Colonic mucosa (tissue), 4 donors: ENCODE data around the gene LEMD1. TPM values are rescaled to one million over a fixed set of nuclear protein-coding genes. Genes with fewer than 3 reads are reported as not detected.

Experiments
- DNase-seq: peaks from one replicate; pipeline ENCODE4 v3.0.0-alpha.2; 2020
- H3K27ac ChIP-seq: fragments of 200-600 bp; one replicate; pipeline ENCODE4 v1.8.0; 2021
- H3K27me3 ChIP-seq: fragments of 200-600 bp; one replicate; pipeline ENCODE4 v1.8.0; 2021
- H3K36me3 ChIP-seq: fragments of 200-600 bp; one replicate; pipeline ENCODE4 v1.8.0; 2021
- H3K4me1 ChIP-seq: fragments of 200-600 bp; one replicate; pipeline ENCODE4 v1.8.0; 2021; ENCODE audit warnings: mild to moderate bottlenecking
- H3K4me3 ChIP-seq: fragments of 200-600 bp; one replicate; pipeline ENCODE4 v1.8.0; 2021
- H3K9ac ChIP-seq, 2 donors: one replicate each; pipeline ENCODE4 v1.7.0; 2013; ENCODE audit warnings: control low read depth in 2 of 2, low read depth in 2 of 2, low read length in 2 of 2
- H3K9me3 ChIP-seq: fragments of 200-600 bp; one replicate; pipeline ENCODE4 v1.8.0; 2021
- CTCF ChIP-seq: fragments of 200-600 bp; IDR thresholded peaks from one replicate; pipeline ENCODE4 v1.8.0; 2022; ENCODE audit warnings: antibody characterized with exemption, mild to moderate bottlenecking
- intact Hi-C: fragments of 100-400 bp; cut with DNase I; formaldehyde crosslinking; loops from one replicate; pipeline ENCODE4 v1.14.1; 2022
- total RNA-seq, 2 donors: library from RNA; stranded (reverse); fragmentation: NEBNext Ultra II Directional in 1 of 2; extraction: Animal tissue kit (Norgen Biotek cat#: 25700) in 1 of 2; gene quantifications; one replicate each; pipeline ENCODE4 v1.2.1, GENCODE V29; 2021
- donor health status: healthy.
- donor health status: DM: no; HTN: no; CAD: no.
- donor health status: DM: no; HTN: no; CAD: no.

Gene LEMD1
- total RNA-seq, 2 donors from 2014 or later = 0.77 to 1.1 TPM

- TF ChIP-seq CTCF = no peak
- Histone ChIP-seq H3K27me3 (peaks cover 46% of the 10 kb centered on the region), H3K9ac (no peak overlapping the region), H3K9me3 (no peaks in the 10 kb centered on the region), H3K4me1 (peaks cover 11% of the 10 kb centered on the region), H3K27ac (no peak overlapping the region), H3K36me3 (no peaks in the 10 kb centered on the region), H3K4me3 (no peak overlapping the region)
- DNase-seq = no peak
- intact Hi-C loops = no loop called here
Measured at GRCh38 chr1:205452933-205453332, 31.1 kb upstream of the LEMD1 start.

- H3K4me3 ChIP-seq = no peak overlapping the region
- peaks cover 40% of the 10 kb centered on the region for H3K27me3 ChIP-seq
- H3K9ac ChIP-seq = no peak overlapping the region
- H3K4me1 ChIP-seq = peaks cover 11% of the 10 kb centered on the region
- H3K36me3 ChIP-seq = no peaks in the 10 kb centered on the region
- no peak overlapping the region for H3K27ac ChIP-seq
- intact Hi-C loops = no loop called here
- H3K9me3 ChIP-seq = no peaks in the 10 kb centered on the region
- TF ChIP-seq CTCF = no peak
- DNase-seq = no peak
Measured at GRCh38 chr1:205452364-205452763, 30.5 kb upstream of the LEMD1 start.

DNA sequence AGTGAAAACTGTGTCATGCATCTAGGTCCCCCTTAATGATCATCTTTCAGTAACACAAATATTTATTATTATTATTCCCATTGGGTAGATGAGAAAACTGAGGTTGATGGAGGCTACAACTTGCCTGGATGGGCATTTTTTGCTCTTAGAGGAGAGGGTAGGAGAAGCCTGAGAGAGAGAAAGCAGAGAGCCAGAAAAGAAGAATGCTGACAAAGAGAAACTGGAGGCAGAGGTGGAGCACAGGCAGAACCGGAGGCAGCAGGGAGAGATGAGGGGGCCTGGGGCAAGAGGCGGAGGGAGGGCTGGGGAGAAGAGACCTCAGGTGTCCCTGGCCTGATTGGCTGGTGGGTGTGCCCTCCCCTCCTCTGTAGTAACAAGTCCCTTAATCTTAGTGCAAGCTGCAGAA, 29.9 kb upstream of the LEMD1 start:
- intact Hi-C loops = no loop called here
- TF ChIP-seq CTCF = no peak
- Histone ChIP-seq H3K9me3 (no peaks in the 10 kb centered on the region), H3K27me3 (peaks cover 34% of the 10 kb centered on the region), H3K9ac (no peak overlapping the region), H3K4me3 (no peak overlapping the region), H3K27ac (no peak overlapping the region), H3K4me1 (peaks cover 11% of the 10 kb centered on the region), H3K36me3 (no peaks in the 10 kb centered on the region)
- no peak for DNase-seq

DNA sequence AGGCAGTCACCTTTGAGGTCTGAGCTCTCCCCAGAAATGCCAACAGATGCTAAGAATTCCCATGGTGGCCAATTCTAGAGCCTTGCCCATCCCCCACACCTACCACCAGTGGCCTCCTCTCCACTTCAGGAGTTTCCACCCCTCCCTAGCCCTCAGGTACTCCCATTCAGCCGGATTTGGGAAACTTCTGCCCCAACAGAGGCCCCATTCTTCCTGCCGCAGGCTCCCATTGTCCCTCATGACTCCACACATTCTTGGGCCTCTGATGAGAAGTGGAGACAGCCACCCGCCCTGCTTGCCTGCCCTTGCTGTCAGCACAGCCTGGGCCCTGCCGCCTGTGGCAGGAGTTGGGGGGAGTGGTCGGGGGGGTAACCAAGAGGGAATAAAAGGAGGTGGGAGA, 29.3 kb upstream of the LEMD1 start:
- no peak overlapping the region for H3K27ac ChIP-seq
- H3K9me3 ChIP-seq = no peaks in the 10 kb centered on the region
- TF ChIP-seq CTCF = no peak
- DNase-seq = no peak
- intact Hi-C loops = no loop called here
- no peaks in the 10 kb centered on the region for H3K36me3 ChIP-seq
- H3K4me1 ChIP-seq = peaks cover 6% of the 10 kb centered on the region
- H3K4me3 ChIP-seq = no peak overlapping the region
- peaks cover 28% of the 10 kb centered on the region for H3K27me3 ChIP-seq
- H3K9ac ChIP-seq = no peak overlapping the region

- no peak for TF ChIP-seq CTCF
- H3K9me3 ChIP-seq = no peaks in the 10 kb centered on the region
- no peak for DNase-seq
- H3K27ac ChIP-seq = no peak overlapping the region
- H3K4me1 ChIP-seq = no peaks in the 10 kb centered on the region
- intact Hi-C loops = no loop called here
- no peak overlapping the region for H3K9ac ChIP-seq
- H3K27me3 ChIP-seq = peaks cover 21% of the 10 kb centered on the region
- no peaks in the 10 kb centered on the region for H3K36me3 ChIP-seq
- H3K4me3 ChIP-seq = no peak overlapping the region
Measured at GRCh38 chr1:205450448-205450847, 28.6 kb upstream of the LEMD1 start.
